Liver (tissue), 9 donors: ENCODE data around the gene TBC1D10B. TPM values are rescaled to one million over a fixed set of nuclear protein-coding genes. Genes with fewer than 3 reads are reported as not detected.

Experiments used
- DNase-seq: peaks from one replicate; pipeline ENCODE4 v3.0.0-alpha.2; 2017; ENCODE audit warnings: low spot score
- H3K27ac ChIP-seq, 2 donors: one replicate each; pipeline ENCODE4 v1.7.0; 2013; ENCODE audit warnings: inconsistent platforms in 2 of 2, low read length in 2 of 2, control low read depth in 1 of 2, low read depth in 1 of 2, mild to moderate bottlenecking in 1 of 2
- H3K27me3 ChIP-seq, 4 donors: one replicate each; pipeline versions ENCODE4 v1.6.1 to v1.7.0; 2013; ENCODE audit warnings: low read length in 3 of 4, inconsistent platforms in 1 of 4, mild to moderate bottlenecking in 1 of 4, moderate library complexity in 1 of 4; ENCODE audit not compliant: control insufficient read depth in 4 of 4, insufficient read depth in 4 of 4
- H3K36me3 ChIP-seq, 4 donors: one replicate each; pipeline versions ENCODE4 v1.6.1 to v1.7.0; 2013; ENCODE audit warnings: low read length in 3 of 4, mild to moderate bottlenecking in 3 of 4, low read depth in 1 of 4, moderate library complexity in 1 of 4; ENCODE audit not compliant: control insufficient read depth in 4 of 4, insufficient read depth in 3 of 4
- H3K4me1 ChIP-seq, 4 donors: one replicate each; pipeline versions ENCODE4 v1.6.1 to v1.7.0; 2013; ENCODE audit warnings: low read length in 3 of 4, mild to moderate bottlenecking in 3 of 4, moderate library complexity in 1 of 4; ENCODE audit not compliant: control insufficient read depth in 4 of 4, insufficient read depth in 4 of 4
- H3K4me3 ChIP-seq, 3 donors: one replicate each; pipeline versions ENCODE4 v1.6.1 to v1.7.0; 2013; ENCODE audit warnings: low read length in 3 of 3, control low read depth in 1 of 3, low read depth in 1 of 3, mild to moderate bottlenecking in 1 of 3
- H3K9ac ChIP-seq, 2 donors: one replicate each; pipeline ENCODE4 v1.7.0; 2013; ENCODE audit warnings: low read length in 2 of 2, mild to moderate bottlenecking in 2 of 2, moderate library complexity in 2 of 2, control low read depth in 1 of 2, low read depth in 1 of 2
- H3K9me3 ChIP-seq, 4 donors: one replicate each; pipeline versions ENCODE4 v1.6.1 to v1.7.0; 2013; ENCODE audit warnings: low read length in 3 of 4; ENCODE audit not compliant: control insufficient read depth in 4 of 4
- ATF3 ChIP-seq: IDR thresholded peaks from 2 replicates; pipeline ENCODE4 v1.6.1; 2016; ENCODE audit warnings: antibody characterized with exemption
- CTCF ChIP-seq: fragments of 150-350 bp; IDR thresholded peaks from 2 replicates; pipeline ENCODE4 v1.5.1; 2017; ENCODE audit warnings: improper control_type of control experiment, low read depth, low read length; ENCODE audit not compliant: missing input control
- FOXA1 ChIP-seq: IDR thresholded peaks from 2 replicates; pipeline ENCODE4 v1.6.1; 2016; ENCODE audit warnings: antibody characterized with exemption
- FOXA2 ChIP-seq: IDR thresholded peaks from 2 replicates; pipeline ENCODE4 v1.6.1; 2016; ENCODE audit warnings: antibody characterized with exemption
- GABPA ChIP-seq, 2 donors: IDR thresholded peaks in 1 of 2; conservative IDR thresholded peaks in 1 of 2; 2 replicates each; pipeline ENCODE4 v1.6.1; 2016; ENCODE audit warnings: antibody characterized with exemption in 2 of 2, mild to moderate bottlenecking in 1 of 2, moderate library complexity in 1 of 2
- HNF4G ChIP-seq: IDR thresholded peaks from 2 replicates; pipeline ENCODE4 v1.6.1; 2016; ENCODE audit warnings: antibody characterized with exemption
- JUND ChIP-seq, 2 donors: IDR thresholded peaks; 2 replicates each; pipeline ENCODE4 v1.6.1; 2016; ENCODE audit warnings: antibody characterized with exemption in 2 of 2
- RAD21 ChIP-seq, 2 donors: IDR thresholded peaks; 2 replicates each; pipeline ENCODE4 v1.6.1; 2016; ENCODE audit warnings: antibody characterized with exemption in 2 of 2, mild to moderate bottlenecking in 2 of 2
- REST ChIP-seq: IDR thresholded peaks from 2 replicates; pipeline ENCODE4 v1.6.1; 2016; ENCODE audit warnings: antibody characterized with exemption, mild to moderate bottlenecking
- RXRA ChIP-seq, 2 donors: IDR thresholded peaks; 2 replicates each; pipeline ENCODE4 v1.6.1; 2017 to 2018; ENCODE audit warnings: antibody characterized with exemption in 2 of 2, mild to moderate bottlenecking in 1 of 2
- SP1 ChIP-seq: IDR thresholded peaks from 2 replicates; pipeline ENCODE4 v1.6.1; 2018; ENCODE audit warnings: antibody characterized with exemption, mild to moderate bottlenecking
- TAF1 ChIP-seq: conservative IDR thresholded peaks from 2 replicates; pipeline ENCODE4 v1.6.1; 2016; ENCODE audit warnings: antibody characterized with exemption, mild to moderate bottlenecking
- YY1 ChIP-seq: IDR thresholded peaks from 2 replicates; pipeline ENCODE4 v1.6.1; 2016; ENCODE audit warnings: antibody characterized with exemption, mild to moderate bottlenecking
- WGBS: extraction: QIAGEN DNeasy Blood & Tissue Kit; methylation state at CpG from one replicate; pipeline ENCODE4 v1.1.7; 2013; 5-methylcytosine and 5-hydroxymethylcytosine counted together
- polyA plus RNA-seq, 2 donors: library from polyadenylated mRNA; stranded (reverse) in 1 of 2; unstranded in 1 of 2; fragments of 200-250 nt in 1 of 2; fragments of >200 nt in 1 of 2; fragmentation: Nextera tagmentation in 1 of 2; extraction: Ambion mirVana in 1 of 2; gene quantifications; one replicate each; pipeline versions ENCODE4 v1.2.1 to v1.2.3, GENCODE V29; 2013 to 2015
- total RNA-seq, 2 donors: library from RNA; depleted of rRNA; stranded (reverse); fragments of >200 nt; gene quantifications; one replicate each; pipeline ENCODE4 v1.2.3, GENCODE V29; 2014
- TF ChIP-seq, protein P1 (sequence below): IDR thresholded peaks from 2 replicates; pipeline ENCODE4 v1.6.1; 2016; ENCODE audit warnings: antibody characterized with exemption
- TF ChIP-seq, protein P2 (sequence below): IDR thresholded peaks from 2 replicates; pipeline ENCODE4 v1.6.1; 2016; ENCODE audit warnings: antibody characterized with exemption
- donor health status: healthy.
- donor health status: healthy.
- donor health status: healthy.
- donor health status: healthy.
- donor health status: healthy.

Gene TBC1D10B
- total and polyA plus RNA-seq, 4 donors, result 3.6 to 16.5 (median 12.6) TPM

DNA sequence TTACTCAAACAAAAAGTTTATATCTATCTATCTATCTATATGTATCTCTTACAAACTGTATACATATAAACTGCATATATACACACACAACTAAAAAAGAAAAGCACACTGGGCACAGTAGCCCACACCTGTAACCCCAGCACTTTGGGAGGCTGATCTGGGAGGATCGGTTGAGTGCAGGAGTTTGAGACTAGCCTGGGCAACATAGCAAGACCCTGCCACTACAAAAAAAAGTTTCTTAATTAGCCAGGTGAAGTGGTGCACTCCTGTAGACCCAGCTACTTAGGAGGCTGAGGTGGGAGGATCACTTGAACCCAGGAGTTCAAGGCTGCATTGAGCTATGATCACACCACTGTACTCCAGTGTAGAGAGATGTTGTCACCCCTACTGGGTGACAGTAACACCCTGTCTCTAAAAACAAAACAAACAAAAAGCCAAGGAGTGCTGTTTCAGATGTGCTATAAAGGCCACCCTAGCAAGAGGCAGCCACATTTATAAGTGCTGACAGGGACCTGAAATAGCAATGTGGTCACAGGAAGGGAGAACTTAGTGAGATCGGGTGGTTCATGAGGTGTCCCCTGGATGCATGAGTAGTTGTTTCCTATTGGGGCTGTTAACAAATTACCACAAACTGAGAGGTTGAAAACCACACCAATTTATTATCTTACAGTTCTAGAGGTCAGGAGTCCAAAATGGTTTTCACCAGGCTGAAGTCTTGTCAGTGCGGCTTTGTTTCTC lies 20.0 kb downstream of the TBC1D10B start:
- no peak overlapping the region for H3K9ac ChIP-seq
- no peaks in the 10 kb centered on the region for H3K9me3 ChIP-seq
- DNase-seq, result no peak
- WGBS, result 83% methylated on average over 3 of the region's 3 CpGs
- TF ChIP-seq, protein P1, sequence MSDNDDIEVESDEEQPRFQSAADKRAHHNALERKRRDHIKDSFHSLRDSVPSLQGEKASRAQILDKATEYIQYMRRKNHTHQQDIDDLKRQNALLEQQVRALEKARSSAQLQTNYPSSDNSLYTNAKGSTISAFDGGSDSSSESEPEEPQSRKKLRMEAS, result no peak
- no peak for TF ChIP-seq GABPA (IDR thresholded peaks at IDR 0.05 in 1 of 2, conservative IDR thresholded peaks at IDR 0.05 in 1 of 2)
- TF ChIP-seq, protein P2, sequence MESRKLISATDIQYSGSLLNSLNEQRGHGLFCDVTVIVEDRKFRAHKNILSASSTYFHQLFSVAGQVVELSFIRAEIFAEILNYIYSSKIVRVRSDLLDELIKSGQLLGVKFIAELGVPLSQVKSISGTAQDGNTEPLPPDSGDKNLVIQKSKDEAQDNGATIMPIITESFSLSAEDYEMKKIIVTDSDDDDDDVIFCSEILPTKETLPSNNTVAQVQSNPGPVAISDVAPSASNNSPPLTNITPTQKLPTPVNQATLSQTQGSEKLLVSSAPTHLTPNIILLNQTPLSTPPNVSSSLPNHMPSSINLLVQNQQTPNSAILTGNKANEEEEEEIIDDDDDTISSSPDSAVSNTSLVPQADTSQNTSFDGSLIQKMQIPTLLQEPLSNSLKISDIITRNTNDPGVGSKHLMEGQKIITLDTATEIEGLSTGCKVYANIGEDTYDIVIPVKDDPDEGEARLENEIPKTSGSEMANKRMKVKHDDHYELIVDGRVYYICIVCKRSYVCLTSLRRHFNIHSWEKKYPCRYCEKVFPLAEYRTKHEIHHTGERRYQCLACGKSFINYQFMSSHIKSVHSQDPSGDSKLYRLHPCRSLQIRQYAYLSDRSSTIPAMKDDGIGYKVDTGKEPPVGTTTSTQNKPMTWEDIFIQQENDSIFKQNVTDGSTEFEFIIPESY, result no peak
- no peak for TF ChIP-seq FOXA1
- no peak for TF ChIP-seq RXRA (IDR thresholded peaks at IDR 0.05)
- TF ChIP-seq CTCF, result no peak
- no peak for TF ChIP-seq HNF4G
- TF ChIP-seq YY1, result no peak
- TF ChIP-seq FOXA2, result no peak
- no peak for TF ChIP-seq JUND (IDR thresholded peaks at IDR 0.05)
- no peak for TF ChIP-seq SP1
- TF ChIP-seq REST, result no peak
- TF ChIP-seq ATF3, result no peak
- TF ChIP-seq TAF1, result no peak
- TF ChIP-seq RAD21 (IDR thresholded peaks at IDR 0.05), result no peak
- no peaks in the 10 kb centered on the region for H3K27me3 ChIP-seq
- no peak overlapping the region for H3K4me3 ChIP-seq
- H3K36me3 ChIP-seq, result peaks cover 0 to 16% (median 14%) of the 10 kb centered on the region in 4 donors
- H3K27ac ChIP-seq, result no peak overlapping the region
- H3K4me1 ChIP-seq, result peaks cover 8 to 38% (median 30%) of the 10 kb centered on the region in 4 donors
